ENCODE results near the gene RCSD1. TPM values are rescaled to one million over a fixed set of nuclear protein-coding genes. Genes with fewer than 3 reads are reported as not detected.

Gene RCSD1
- total and polyA plus RNA-seq, 2 of the 4 experiments (the other 2 are of a cell fraction) = 0.03 TPM; not detected in 1

- no peak overlapping the region for H3K27ac ChIP-seq (ENCODE audit: insufficient read depth, low read length)
- no peaks in the 10 kb centered on the region for H3K36me3 ChIP-seq (ENCODE audit: control insufficient read depth, insufficient read depth, low read length)
- H4K8ac ChIP-seq (ENCODE audit: low read depth in 2 of 2, low read length in 2 of 2) = no peak overlapping the region
- H2BK5ac ChIP-seq (ENCODE audit: low read depth, low read length, poor library complexity, severe bottlenecking) = no peak overlapping the region
- H3K27me3 ChIP-seq (ENCODE audit: control insufficient read depth, insufficient read depth, low read length) = peaks cover 21% of the 10 kb centered on the region
- no peaks in the 10 kb centered on the region for H3K9me1 ChIP-seq (ENCODE audit: insufficient read depth, low read length)
- no peak overlapping the region for H2AFZ ChIP-seq (replicated peaks; ENCODE audit: low read length, poor library complexity)
- no peak overlapping the region for H3K9ac ChIP-seq (ENCODE audit: low read depth, low read length)
- no peak overlapping the region for H4K5ac ChIP-seq (ENCODE audit: low read depth, low read length)
- H3K14ac ChIP-seq (replicated peaks; ENCODE audit: low read depth, low read length) = no peak overlapping the region
- H3K4me2 ChIP-seq (ENCODE audit: low read depth, low read length) = no peak overlapping the region
- no peaks in the 10 kb centered on the region for H4K20me1 ChIP-seq (ENCODE audit: insufficient read depth, low read length)
- no peaks in the 10 kb centered on the region for H3K79me1 ChIP-seq (ENCODE audit: low read depth in 1 of 2, low read length in 2 of 2)
- no peak overlapping the region for H2BK20ac ChIP-seq (ENCODE audit: low read depth, low read length)
- no peak overlapping the region for H2AK5ac ChIP-seq (ENCODE audit: low read depth, low read length)
- no peak overlapping the region for H2BK120ac ChIP-seq (ENCODE audit: low read depth, low read length)
- no peak overlapping the region for H2BK15ac ChIP-seq (ENCODE audit: low read depth, low read length)
- ChIA-PET CTCF (no interaction called here), POLR2A (ENCODE audit: unreplicated experiment) (no interaction called here)
- no TSS peak for BruUV-seq (replicated peaks)
- intact Hi-C loops (cut with micrococcal nuclease) (no loop called here), dilution Hi-C loops (cut with HindIII; ENCODE audit: low sequenced_read_pairs, unreplicated experiment) (no loop called here), in situ Hi-C loops (cut with MboI; ENCODE audit: low sequenced_read_pairs) (no loop called here)
- no peak overlapping the region for H3K23ac ChIP-seq (ENCODE audit: low read depth, low read length)
- H3K18ac ChIP-seq (ENCODE audit: low read depth, low read length) = no peak overlapping the region
- ATAC-seq (ENCODE audit: low read depth) (no peak), DNase-seq (no peak)
- H3K4me1 ChIP-seq (ENCODE audit: control insufficient read depth, insufficient read depth, low read length) = no peaks in the 10 kb centered on the region
- no peak overlapping the region for H4K91ac ChIP-seq (ENCODE audit: insufficient read depth, low read depth, low read length)
- no peak overlapping the region for H3K4me3 ChIP-seq (ENCODE audit: insufficient read depth, low read depth, low read length)
- H3K56ac ChIP-seq (ENCODE audit: extremely low read depth, insufficient read depth, low read length) = no peak overlapping the region
- H3K4ac ChIP-seq (ENCODE audit: low read depth, low read length) = no peak overlapping the region
- no peak overlapping the region for H2AK9ac ChIP-seq (replicated peaks; ENCODE audit: low read depth, low read length, poor library complexity)
- TF ChIP-seq CTCF (conservative IDR thresholded peaks at IDR 0.05; ENCODE audit: low read depth, low read length) (no peak), FOS (IDR thresholded peaks at IDR 0.05; ENCODE audit: low read depth, low read length) (no peak), MAZ (IDR thresholded peaks at IDR 0.05; ENCODE audit: borderline replicate concordance, low read depth, low read length) (no peak), RAD21 (IDR thresholded peaks at IDR 0.05; ENCODE audit: low read length) (no peak), ELK1 (IDR thresholded peaks at IDR 0.05; ENCODE audit: borderline replicate concordance, low read depth, low read length) (no peak), RCOR1 (IDR thresholded peaks at IDR 0.05; ENCODE audit: insufficient replicate concordance, low read length) (no peak), CHD1 (IDR thresholded peaks at IDR 0.05; ENCODE audit: low read depth, low read length) (no peak), POLR2A (IDR thresholded peaks at IDR 0.05; ENCODE audit: low read depth, low read length) (no peak), BHLHE40 (IDR thresholded peaks at IDR 0.05; ENCODE audit: low read depth, low read length) (no peak), MXI1 (IDR thresholded peaks at IDR 0.05; ENCODE audit: borderline replicate concordance, low read depth, low read length) (no peak), CEBPB (IDR thresholded peaks at IDR 0.05; ENCODE audit: low read depth, low read length) (no peak), NFE2L2 (IDR thresholded peaks at IDR 0.05; ENCODE audit: low read depth, low read length) (no peak), SMC3 (IDR thresholded peaks at IDR 0.05; ENCODE audit: low read depth, low read length) (no peak), RFX5 (IDR thresholded peaks at IDR 0.05; ENCODE audit: low read depth, low read length) (no peak), MAFK (IDR thresholded peaks at IDR 0.05; ENCODE audit: low read depth, low read length) (no peak)
- WGBS, 2 experiments (ENCODE audit: extremely low coverage in 2 of 2, insufficient read length in 1 of 2) = no CpG with 5 or more reads among the region's 7 CpGs
- H3K9me3 ChIP-seq (ENCODE audit: control insufficient read depth, insufficient read depth, low read length) = no peaks in the 10 kb centered on the region
Measured at GRCh38 chr1:167654975-167655575, 25.0 kb downstream of the RCSD1 start.

Data from IMR-90 (cell line).